HG03066 (cell line): ENCODE results near the gene MCTS1.
"Not testable (repeated sequence)": the region's sequence is repeated elsewhere in the genome, so short reads cannot be mapped to it uniquely, and the experiment has no call there.

Experiments
- ATAC-seq: cut with Tn5 transposase; IDR thresholded peaks from one replicate; pipeline ENCODE4 v1.9.1; 2021; ENCODE audit warnings: low read depth; ENCODE audit not compliant: unreplicated experiment

MCTS1 gene

DNA sequence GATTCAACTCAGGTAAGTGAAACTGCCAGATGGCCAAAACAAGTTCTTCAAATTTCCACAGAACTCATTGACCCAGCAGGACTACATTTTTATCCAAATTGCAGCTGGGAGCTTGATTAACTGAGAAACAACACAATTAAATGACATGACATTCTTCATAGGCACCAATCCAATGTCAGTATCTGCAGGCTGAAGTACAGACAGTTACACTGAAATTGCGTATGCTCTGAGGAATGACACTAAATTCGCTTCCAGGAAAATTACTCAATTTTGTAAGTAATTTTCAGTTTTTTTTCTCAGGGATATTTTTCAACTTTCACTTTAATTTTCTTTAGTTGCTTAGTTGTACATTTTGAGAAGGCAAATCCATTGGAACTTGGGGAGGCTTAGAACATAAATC, 21.5 kb downstream of the MCTS1 start:
- no peak for ATAC-seq

DNA sequence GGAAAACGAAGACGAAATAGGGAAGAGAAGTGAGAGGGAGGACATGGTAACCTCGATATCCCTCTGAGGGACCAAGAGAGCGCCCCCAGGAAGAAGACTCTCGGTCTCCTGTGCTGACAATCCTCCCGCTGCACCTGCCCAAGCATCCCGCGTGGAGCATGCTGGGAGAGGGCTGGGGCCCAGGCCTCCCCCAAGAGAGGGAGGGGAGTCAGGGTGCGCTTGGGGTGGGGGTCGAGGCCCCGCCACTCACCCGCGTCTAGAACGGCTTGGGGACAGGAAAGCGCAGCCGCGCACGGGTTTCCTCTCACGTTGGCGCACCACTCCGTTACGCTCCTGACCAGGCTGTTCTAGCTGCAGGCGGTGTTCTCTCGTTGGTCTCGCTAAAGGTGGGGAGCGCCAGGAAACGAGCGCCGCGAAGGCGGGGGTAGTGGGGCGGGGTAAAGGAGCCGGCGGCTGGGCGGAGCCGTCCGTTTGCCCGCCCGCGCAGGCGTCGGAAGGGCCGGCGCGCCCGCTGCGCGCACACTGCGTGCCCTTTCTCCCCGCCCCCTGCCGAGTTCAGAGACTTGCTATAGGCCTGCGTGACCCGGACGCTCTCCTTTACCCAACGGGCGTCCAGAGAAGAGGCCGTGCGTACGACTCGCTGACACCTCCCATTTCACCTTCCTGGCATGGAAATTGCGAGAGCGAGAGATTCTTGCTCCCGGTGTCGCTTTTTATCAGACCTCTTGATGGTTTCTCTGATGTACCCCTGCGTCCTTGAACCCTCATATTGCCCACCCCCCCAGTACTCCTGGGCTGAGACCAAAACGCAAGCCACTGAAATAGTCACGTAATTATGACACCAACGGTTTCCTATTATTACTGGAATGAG, 26.0 kb downstream of the MCTS1 start, which contains the start of gene C1GALT1C1:
Gene C1GALT1C1, minus strand, starts transcription at position 388 of the 871 bp plus-strand sequence. CDS start 2,888 bp downstream, outside the sequence.
- ATAC-seq = peak; percentile 94

DNA sequence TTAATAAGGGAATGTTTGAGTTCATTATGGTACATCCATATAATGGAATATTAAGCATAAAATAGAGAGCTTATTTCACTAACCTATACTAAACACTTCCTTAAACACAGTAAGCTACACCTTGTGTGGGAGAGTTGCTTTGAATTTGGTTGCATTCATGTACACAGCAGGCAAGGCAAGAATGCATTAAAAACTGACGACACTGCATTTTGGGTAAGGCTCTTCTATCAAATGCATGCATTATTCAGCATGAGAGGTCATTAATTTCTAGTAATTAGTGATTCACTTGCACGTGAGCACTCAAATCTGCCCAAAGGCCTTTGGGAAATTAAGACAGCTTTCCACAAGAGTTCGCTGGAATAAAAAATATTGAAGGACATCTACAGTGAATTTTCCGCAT, 34.7 kb downstream of the MCTS1 start:
- ATAC-seq = no peak

DNA sequence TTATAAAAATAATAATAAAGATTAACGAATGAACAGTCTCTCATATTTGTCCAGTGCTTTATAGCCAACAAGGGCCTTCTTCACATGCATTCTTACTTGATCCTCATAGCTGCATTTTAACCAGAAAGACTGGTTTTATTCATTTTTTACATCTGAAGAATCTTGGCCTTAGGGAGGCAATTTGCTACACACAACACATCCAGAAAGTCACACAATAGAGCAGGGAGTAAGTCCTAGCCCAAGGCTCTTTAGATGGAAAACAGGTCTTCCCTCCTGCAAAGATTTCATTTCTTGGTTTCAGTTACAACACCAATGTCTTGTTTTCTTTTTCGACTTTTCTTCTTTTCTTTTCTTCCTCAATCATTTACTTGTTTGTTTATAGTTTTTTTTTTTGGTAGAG, 39.0 kb downstream of the MCTS1 start:
- no peak for ATAC-seq

DNA sequence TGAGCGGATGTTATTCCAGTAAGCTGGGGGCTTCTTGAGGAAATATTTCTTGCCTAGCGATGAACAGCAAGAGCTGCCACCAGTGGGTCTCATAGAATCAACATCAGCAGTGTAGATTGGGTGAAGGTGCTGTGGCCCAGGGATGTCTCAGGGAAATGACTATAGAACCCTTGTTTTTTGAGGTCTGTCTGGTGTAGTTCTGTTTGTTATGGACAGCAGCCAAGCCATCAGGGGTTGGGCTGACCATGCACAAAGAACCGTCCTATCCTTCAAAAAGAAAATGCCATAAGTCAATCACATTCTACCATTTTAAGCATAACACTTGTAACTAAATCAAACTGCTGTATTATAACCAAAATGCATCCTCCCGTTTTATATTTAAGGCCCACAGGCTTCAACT, 43.2 kb downstream of the MCTS1 start:
- ATAC-seq = no peak

DNA sequence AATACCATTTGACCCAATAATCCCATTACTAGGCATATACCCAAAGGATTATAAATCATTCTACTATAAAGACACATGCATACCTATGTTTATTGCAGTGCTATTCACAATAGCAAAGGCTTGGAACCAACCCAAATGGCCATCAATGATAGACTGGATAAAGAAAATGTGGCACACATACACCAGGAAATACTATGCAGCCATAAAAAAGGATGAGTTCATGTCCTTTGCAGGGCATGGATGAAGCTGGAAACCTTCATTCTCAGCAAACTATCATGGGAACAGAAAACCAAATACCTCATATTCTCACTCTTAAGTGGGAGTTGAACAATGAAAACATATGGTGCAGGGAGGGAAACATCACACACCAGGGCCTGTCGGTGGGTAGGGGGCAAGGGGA, 48.4 kb downstream of the MCTS1 start:
- ATAC-seq = not testable (repeated sequence)

DNA sequence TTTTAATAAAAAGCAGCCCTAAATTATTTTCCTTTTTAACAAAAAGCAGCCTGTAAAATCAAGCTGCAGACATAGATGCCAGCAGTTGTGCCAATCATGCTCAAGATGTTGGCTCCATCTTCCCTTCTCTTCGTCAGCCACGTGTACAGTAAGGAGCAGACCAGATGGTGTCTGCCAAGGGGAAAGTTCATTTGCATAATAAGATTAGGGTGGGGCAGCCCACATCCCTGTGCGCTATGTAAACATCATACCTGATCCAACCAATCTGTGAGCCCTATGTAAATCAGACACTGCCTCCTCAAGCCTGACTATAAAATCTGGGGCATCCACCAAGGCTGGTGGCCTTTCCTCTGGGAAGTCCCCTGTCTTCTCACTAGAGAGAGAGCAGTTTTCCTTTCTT, 49.1 kb downstream of the MCTS1 start:
- ATAC-seq = no peak

DNA sequence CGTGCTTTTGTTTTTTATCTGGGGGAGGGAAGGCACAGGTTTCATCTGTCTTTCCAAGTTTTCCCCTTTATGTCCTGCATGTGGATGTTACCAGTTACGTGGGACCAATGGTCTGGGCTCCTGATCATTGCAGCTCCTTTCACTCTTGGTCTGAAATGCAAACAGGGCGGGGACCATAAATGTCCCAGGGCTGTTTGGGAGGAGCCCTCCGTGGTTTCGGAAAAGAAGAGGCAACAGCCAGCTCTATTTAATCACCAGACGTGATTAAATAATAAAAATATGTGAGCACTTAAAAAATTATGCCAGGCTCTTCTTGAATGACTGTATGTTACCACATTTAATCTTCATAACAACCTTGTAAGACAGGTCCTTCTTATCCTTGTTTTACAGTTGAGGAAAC, 56.7 kb downstream of the MCTS1 start:
- no peak for ATAC-seq
